Stimulated activated CD4-positive, alpha-beta T cell treated with anti-CD3 and anti-CD28 coated beads, TNF-alpha, amount 100 ng/mL, for 1 hour (primary cell): ENCODE results near the gene PROK2.
A peak's percentile ranks its signal among the peaks of the same experiment; 100 is the strongest.

Experiments
- DNase-seq, 3 donors: peaks; one replicate each; pipeline ENCODE4 v3.0.0-alpha.2; 2020; ENCODE audit warnings: low read depth in 3 of 3, low spot score in 1 of 3

PROK2 gene, protein sequence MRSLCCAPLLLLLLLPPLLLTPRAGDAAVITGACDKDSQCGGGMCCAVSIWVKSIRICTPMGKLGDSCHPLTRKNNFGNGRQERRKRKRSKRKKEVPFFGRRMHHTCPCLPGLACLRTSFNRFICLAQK

DNA sequence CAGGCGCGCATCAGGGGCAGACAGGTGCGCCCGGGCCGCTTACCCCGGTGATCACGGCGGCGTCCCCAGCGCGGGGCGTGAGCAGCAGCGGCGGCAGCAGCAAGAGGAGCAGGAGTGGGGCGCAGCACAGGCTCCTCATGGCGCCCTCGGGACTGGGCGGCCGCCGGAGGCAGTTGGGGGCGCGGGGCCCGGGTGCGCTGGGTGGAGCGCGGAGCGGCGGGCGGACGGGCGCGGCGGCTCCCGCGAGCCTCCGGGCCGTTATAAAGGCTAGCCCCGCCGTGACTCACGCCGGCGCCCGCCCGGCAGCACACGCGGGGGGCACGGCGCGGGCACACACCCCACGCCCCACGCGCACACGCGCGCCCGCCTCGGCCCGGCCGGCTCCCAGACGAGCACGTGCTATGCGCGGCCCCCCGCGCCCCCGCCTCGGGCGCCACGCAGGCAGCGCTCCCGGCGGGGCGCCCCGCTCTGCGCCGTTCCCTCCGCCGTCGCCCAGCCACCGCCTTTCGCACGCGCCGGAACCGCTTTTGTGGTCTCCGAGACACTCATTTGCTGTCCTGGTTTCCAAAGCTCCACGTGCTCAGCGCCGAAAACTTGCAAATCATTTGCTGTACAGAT lies at the start of gene PROK2:
PROK2 (minus strand) TSS at position 235 of the 618 bp plus-strand sequence; CDS start at position 139, 96 bp downstream.
- peak in 2 of 3 donors; percentile 0 to 28 for DNase-seq

DNA sequence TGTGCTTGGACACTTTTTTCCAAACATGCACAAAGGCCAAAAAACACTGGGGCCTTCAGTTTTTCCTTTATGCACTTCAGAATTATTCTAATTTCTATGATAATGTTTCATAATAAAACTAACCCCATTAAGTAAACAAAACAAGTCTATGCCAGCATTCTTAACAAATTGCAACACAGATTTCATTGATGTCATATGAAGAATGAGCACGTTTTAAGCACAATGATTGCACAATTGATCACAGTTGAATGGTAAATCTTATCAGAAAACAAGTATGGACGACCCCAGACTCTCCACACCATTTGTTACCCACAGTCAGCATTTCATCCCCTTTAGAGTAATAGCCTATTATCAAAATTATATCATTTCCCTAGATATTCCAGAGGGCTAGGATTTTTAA lies 46.7 kb upstream of the PROK2 start:
- no peak for DNase-seq

DNA sequence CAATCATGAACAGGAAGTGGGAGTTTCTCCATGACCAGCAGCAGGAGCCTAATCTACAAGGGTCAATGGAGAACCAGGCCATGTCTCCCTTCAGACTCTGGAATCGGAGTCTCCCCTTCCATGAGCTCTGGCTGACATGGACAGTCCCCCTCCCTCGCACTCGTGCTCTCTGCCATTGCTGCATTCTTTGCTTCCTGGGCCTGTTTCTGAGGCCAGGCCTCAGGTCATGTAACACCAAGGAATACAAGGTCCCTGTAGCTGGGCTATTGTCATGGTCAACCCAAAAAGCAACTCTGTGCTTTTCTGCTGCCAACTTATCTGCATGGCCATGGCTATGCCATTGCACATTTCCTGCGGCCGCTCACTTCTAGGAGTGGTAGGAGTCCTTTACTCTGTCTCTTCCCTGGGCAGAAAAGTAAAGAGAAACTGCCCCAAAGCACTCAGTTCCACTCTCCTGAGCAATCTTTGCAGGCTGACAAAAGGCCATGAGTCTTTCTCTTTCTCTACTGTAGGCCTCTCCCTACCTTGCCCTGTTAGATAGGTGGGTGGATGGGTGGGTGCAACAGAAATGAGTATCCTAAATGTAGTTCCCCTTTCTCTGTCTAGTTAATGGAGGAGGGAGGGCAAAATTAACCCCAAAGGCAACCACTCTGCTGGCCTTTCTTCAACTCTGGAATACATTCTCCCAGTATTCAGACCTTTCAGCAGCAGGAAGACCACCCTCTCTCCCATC lies 40.8 kb upstream of the PROK2 start:
- no peak for DNase-seq

DNA sequence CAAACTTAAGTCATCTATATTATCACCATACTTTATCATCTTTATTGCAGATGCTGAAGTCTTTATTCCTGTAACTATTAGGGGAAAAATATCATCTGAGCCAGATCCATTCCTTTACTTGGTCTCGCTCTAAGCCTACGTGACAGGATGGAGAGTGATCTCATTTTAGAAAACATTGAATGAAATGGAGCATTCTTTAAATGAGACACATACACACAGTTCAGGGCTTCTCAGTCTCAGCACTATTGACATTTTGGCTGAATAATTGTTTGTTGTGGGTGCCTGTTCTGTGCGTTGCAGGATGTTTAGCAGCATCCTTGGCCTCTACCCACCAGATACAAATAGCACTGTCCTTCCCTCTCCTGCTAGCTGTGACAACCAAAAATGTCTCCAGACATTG lies 36.2 kb upstream of the PROK2 start:
- no peak for DNase-seq

DNA sequence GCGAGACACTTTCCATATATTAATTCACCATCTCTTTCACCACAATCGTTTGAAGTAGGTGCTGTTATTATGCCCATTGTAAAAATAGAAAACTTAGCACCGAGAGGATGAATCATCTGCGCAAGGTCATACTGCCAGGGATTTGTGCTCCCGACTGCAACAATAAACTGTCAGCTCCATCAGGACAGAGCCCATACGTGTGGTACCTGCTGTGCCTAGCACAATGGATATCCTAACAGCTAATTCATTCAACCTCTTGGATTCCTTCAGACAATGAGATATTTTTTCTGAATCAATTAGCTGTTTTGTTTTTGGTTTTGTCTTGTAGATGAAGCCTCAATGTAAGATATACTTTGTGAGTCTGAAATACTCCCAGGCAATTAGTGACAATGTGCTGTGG lies 32.3 kb upstream of the PROK2 start:
- no peak for DNase-seq

DNA sequence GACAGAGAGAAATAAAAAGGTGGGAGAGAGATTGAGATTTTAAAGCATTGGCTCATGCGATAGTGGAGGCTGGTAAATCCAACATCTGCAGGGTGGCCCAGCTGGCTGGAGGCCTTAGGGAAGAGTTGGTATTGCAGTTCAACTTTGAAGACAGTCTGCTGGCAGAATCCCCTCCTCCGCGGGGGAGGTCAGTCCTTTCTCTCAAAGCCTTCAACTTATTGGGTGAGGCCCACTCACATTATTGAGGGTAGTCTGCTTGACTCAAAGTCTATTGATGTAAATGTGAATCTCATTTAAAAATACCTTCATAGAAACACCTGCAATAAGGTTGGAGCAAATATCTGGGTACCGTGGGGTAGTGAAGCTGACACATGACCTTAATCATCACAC lies 31.8 kb upstream of the PROK2 start:
- no peak for DNase-seq

DNA sequence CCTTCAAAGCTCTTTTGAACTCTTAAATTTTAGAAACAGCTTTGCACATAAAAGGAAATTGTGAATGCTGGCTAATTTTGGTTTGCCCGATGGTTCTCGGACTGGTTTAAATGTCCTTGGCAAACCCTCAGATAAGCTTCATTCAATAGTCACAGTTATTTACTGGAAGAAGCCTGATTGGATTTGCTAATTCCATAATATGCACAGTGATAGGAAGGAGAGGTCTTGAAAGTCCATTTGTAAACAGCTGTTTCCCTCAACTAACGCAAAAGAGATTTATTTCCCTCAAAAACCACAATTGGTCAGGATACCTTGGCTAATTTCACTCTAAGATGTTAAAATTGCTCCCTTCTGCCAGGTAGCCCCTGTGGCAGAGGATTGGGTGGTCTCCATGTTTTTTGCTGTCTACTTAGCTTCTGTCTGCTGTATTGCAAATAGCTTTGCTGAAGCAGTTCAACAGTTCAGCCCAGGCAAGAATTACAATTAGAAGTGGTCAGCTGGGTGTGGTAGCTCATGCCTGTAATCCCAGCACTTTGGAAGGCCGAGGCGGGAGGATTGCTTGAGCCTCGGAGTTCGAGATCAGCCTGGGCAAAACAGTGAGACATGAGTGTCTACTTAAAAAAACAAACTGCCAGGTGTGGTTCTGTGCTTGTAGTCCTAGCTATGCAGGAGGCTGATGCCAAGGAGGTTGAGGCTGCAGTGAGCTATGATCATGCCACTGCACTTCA lies 30.6 kb upstream of the PROK2 start:
- DNase-seq, result no peak

DNA sequence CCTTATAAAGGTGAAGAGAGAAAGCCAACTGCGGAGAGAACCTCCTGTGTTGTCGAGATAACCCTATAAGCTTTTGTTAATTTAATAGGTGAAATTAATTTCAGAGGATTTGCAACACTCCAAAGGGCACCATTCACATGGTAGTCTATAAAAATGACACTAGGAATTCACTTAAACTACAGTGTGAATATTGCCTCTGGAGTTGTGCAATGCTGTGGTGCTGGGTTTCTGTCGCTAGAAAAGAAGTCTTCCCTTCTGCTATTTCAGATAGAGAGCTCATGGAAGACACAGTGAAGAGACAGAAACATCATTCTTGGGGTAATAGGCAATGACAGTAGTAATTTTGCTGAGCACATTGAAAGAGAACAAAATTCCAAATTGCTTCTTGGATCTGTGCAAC lies 28.8 kb upstream of the PROK2 start:
- DNase-seq, result no peak

DNA sequence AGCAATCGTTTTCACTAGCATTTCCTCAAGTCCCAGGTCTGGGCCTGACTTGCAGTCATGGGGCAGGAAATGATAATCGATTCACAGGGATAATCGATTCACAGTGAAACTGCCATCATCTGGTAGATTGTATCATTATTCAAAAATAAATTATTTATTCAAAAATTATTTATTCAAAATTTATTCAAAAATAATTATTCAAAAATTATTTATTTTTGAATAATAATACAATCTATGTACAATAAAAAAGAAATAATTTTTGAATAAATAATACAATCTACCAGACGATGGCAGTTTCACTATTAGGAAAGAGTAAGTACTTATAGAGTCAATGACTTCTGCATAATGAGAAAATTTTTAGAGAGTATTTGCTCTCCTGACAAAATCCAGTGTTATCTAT lies 28.1 kb upstream of the PROK2 start:
- no peak for DNase-seq

DNA sequence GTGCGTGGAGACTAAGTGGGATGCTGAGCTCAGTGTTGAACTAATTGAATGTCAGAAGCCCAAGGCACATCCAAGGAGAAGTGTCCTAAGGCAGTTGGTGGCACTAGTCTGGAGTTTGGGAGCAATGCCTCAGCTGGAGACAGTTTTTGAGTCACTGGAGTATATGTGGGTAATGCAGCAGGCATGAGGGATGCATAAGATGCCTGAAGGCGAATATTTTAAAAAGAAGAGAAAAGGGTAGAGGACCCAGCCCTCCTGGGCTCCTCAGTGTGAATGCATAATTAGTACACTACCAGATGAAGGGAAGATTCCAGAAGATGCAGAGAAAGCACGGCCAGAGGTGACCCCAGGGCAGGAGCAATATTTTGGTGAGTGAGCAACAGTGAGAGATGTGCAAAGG lies 25.1 kb upstream of the PROK2 start:
- no peak for DNase-seq

DNA sequence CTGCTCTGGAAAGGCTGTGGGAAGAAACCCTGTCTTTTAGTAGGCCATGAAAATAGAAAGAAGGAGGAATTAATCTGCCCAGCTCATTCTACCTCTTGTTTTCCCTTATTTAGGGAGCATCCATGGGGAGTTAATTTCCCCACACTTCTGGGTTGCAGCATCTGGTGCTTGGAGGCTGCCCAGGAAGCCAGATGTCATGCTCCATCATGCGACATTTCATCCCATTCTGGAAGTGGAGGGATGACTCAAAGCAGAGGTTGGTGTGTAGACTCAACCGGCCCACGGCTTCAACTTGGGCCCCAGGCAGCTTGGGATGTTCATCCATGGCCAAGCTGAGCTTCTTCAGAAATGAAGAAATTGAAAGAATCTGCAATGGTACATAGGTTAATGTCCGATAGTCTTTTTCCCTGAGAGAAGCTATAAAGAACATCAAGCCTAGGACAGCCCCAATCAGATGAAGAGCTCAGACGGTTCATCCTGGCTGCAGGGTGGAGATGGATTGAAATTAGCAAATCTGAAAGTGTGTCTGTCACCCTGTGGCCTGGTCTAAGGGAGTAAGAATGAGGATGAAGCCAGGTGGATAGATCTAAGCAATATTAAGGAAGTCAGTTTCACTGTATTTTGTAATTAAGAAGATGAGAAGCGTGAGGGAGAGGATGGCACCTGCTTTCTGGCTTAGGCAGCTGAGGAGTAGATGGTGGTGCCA lies 24.5 kb upstream of the PROK2 start:
- no peak for DNase-seq

DNA sequence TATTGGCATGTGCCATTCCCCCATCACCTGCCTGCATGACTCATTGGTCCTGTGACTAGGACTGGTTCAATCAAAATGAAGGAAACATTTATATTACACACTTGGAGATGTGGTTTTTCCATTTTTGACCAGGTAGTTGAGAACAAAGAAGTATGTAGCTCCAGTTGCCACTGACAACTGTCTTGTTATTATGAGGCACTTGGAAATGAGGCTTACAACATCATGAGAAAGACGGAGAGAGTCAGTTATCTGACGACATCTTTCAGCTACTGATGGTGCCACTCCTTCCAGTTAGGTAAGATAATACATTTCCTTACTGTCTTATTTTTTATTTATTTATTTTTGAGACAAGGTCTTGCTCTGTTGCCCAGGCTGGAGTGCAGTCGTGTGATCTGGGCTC lies 21.8 kb upstream of the PROK2 start:
- no peak for DNase-seq

DNA sequence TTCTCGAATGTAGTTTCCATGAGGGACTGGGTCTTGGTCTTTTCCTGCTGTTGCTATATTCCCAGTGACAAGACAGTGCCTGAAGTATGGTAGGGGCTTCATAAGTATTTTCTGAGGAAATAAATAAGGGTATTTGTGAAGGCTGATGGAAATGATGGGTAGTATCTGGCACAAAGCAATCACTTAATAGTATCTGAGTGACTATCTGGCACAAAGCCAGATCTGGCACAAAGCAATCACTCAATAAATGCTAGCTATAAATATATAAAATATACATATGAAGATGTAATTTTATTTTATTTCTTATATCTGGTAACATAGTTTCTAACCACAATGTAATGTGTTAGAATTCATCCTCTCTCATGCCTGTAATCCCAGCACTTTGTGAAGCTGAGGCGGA lies 20.7 kb upstream of the PROK2 start:
- no peak for DNase-seq

DNA sequence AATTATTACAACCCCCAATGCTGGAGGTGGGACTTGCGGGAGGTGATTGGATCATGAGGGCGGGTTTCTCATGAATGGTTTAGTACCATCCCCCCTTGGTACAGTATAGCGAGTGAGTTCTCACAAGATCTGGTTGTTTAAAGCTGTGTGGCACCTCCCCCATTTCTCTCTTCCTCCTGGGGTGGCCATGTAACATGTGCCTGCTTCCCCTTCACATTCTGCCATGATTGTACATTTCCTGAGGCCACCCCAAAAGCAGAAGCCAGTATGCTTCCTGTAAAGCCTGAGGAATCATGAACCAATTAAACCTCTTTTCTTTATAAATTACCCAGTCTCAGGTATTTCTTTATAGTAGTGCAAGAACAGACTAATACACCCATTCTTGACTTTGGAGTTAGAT lies 20.3 kb upstream of the PROK2 start:
- no peak for DNase-seq

DNA sequence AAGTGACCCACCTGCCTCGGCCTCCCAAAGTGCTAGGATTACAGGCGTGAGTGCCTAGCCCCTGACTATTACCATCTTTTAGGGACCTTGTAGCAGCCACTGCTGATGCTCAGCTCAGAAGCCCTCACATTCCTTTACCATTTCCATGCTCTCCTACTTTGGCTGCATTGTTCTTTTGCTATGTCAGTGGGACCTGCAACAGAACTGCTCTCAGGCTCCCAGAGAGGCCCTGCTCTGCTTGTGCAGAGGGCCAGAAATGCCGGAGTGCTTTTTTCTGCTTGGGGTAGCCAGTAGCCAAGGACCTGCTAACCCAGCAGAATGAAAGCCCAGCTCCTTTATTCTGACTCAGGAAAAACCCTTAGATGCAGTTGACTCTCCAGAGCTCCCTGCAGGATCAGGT lies 18.3 kb upstream of the PROK2 start:
- no peak for DNase-seq

DNA sequence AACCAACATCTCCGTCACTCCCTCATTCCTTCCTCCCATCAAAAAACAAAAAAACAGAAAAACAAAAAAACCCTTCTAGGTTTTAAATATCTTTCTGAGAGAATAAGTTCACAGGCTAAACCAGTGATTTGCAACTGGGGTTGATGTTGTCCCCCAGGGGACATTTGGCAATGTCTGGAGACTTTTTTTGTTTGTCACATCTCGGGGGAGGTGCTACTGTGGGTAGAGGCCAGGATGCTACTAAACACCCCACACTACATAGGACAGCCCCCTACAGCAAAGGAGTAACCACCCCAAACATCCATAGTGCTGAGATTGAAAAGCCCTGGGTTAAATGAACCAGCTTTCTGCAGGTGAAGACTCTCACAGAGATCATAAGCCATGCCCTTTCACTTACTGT lies 17.0 kb upstream of the PROK2 start:
- DNase-seq, result no peak

DNA sequence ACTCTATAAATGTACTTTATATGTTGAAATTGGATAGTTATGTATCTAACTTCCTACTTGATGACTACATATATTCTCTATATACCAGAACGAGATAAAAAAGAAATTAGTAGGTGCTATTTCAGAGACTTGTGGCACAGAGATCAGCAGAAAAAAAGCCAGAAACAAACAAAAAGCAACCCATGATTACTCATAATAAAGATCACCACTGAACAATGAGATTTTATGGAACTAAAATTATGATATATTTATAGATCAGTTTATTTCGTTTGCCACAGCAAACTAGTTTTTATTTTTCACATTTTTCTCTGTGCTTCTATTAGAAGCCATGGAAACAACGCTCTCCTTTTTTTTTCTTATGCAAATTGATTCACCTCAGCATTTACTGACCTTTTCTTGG lies 15.1 kb upstream of the PROK2 start:
- no peak for DNase-seq

DNA sequence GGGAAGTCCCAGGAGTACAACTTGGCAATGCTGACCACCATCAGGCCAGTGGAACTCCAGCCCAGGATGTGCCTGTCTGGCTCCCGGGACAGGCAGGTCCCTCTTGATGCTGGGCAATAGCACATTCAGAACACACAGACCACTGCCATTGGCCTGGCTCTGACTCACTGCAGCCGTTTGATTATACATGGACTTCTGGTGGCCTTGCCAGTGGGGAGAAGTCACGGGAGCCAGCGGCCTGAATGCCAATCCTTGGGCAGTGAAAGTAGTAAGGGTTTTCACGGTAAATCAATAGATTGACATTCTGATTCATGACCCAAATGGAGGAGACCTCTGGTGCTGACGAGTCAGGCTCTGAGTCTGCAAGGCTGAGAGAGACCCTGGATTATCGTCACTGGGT lies 12.5 kb upstream of the PROK2 start:
- no peak for DNase-seq

DNA sequence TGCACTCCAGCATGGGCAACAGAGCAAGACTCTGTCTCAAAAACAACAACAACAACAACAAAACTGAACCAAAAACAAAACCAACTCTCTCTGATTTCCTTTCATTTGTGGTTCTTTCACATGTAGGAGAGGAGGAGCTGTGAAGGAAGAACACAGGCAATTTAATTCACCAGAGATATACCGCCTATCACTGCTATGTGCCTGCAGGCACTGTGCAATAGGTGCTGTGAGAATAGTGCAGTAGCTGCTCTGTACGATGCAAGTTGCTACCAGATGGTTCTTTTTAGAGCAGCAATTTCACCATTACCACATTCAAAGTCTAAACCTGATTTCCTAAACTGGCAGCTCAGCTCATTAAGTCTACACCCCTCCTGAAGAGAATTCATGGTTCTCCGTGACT lies 11.3 kb upstream of the PROK2 start:
- DNase-seq, result no peak

DNA sequence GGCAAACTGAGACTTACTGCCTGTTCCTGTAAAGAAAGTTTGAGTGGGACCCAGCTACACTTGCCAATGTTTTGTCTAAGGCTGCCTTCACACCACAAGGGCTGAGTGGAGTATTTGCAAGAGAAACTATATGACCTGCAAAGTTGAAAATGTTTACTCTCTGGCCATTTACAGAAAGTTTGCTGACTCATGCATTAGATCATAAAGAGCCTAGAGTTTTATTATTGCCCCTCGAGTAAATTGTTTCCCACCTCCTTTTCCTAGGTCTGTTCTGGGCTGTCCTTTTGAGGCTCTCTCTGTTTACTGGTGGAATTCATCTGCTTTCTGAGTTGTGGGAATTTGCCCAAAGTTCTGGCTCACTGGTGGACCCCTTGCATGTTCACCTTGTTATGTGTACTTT lies 6.7 kb upstream of the PROK2 start:
- no peak for DNase-seq

DNA sequence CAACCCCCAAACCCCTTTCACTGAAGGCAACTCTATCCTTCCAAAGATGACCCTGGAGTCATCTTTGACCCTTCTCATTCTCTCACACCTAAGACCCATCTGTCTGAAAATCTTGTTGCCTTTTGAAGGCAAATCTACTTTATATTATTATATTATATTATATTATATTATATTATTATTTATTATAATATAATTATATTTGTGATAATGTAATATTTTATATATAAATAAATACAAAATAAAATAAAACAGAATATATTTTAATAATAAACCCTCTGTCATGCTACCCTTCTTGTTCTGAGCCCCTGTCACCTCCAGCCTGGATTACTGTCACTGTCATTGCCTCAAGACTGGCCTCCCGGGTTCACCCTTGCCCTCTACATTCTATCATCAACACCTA lies 5.0 kb upstream of the PROK2 start:
- no peak for DNase-seq
